ENCODE data around the gene MTERF1.
"Not testable (repeated sequence)": the region's sequence is repeated elsewhere in the genome, so short reads cannot be mapped to it uniquely, and the experiment has no call there.

Gene MTERF1

GRCh38 chr7:91880016-91880412 lies 488 bp downstream of the MTERF1 start:
- no peak for DNase-seq

GRCh38 chr7:91876391-91877133 lies 3.9 kb downstream of the MTERF1 start:
- no peak for DNase-seq

GRCh38 chr7:91875851-91876250 lies 4.7 kb downstream of the MTERF1 start:
- DNase-seq = peak in 1 of 3 donors; percentile 10

GRCh38 chr7:91872928-91873327 lies 7.6 kb downstream of the MTERF1 start:
- DNase-seq = no peak

GRCh38 chr7:91872069-91872468 lies 8.4 kb downstream of the MTERF1 start:
- no peak for DNase-seq

GRCh38 chr7:91869661-91870060 lies 10.8 kb downstream of the MTERF1 start:
- DNase-seq = no peak

GRCh38 chr7:91866599-91867148 lies 13.8 kb downstream of the MTERF1 start:
- DNase-seq = no peak

GRCh38 chr7:91865511-91865910 lies 15.0 kb downstream of the MTERF1 start:
- DNase-seq = no peak

GRCh38 chr7:91864604-91865003 lies 15.9 kb downstream of the MTERF1 start:
- DNase-seq = not testable (repeated sequence)

GRCh38 chr7:91864070-91864469 lies 16.4 kb downstream of the MTERF1 start:
- DNase-seq = no peak

GRCh38 chr7:91852263-91852741 lies 28.2 kb downstream of the MTERF1 start:
- DNase-seq = peak; percentile 25 to 51 (median 44)

- DNase-seq = no peak
These were observed 30.0 kb downstream of the MTERF1 start for GRCh38 chr7:91850455-91850854.

- peak; percentile 50 to 59 (median 58) for DNase-seq
These were observed 32.5 kb downstream of the MTERF1 start for GRCh38 chr7:91847876-91848588.

GRCh38 chr7:91847231-91847630 lies 33.3 kb downstream of the MTERF1 start:
- DNase-seq = no peak

GRCh38 chr7:91846436-91846835 lies 34.1 kb downstream of the MTERF1 start:
- no peak for DNase-seq

- DNase-seq = no peak
These were observed 36.7 kb downstream of the MTERF1 start for GRCh38 chr7:91843831-91844230.

GRCh38 chr7:91838439-91838838 lies 42.1 kb downstream of the MTERF1 start:
- DNase-seq = no peak

GRCh38 chr7:91837397-91838070 lies 43.0 kb downstream of the MTERF1 start:
- DNase-seq = no peak

- peak in 1 of 3 donors; percentile 14 for DNase-seq
These were observed 44.6 kb downstream of the MTERF1 start for GRCh38 chr7:91835826-91836368.

- no peak for DNase-seq
These were observed 45.2 kb downstream of the MTERF1 start for GRCh38 chr7:91835091-91835825.

- no peak for DNase-seq
These were observed 47.9 kb downstream of the MTERF1 start for GRCh38 chr7:91832493-91833045.

GRCh38 chr7:91827169-91827568 lies 53.3 kb downstream of the MTERF1 start:
- DNase-seq = no peak
